IMR-90 (cell line): Measurements from ENCODE around the gene NTN4. TPM values are rescaled to one million over a fixed set of nuclear protein-coding genes. Genes with fewer than 3 reads are reported as not detected.

Source experiments
- ATAC-seq: fragments of 200-7000 bp; cut with Tn5 transposase; 2 replicates; pipeline ENCODE4 v1.9.1; 2020; ENCODE audit warnings: low read depth, mild to moderate bottlenecking, moderate library complexity
- BruUV-seq: library from RNA; stranded (reverse); fragments of 400-500 nt; replicated peaks from 2 replicates; lab custom pipeline; 2021; lab: Mats Ljungman, UMichigan
- CTCF ChIA-PET: fragments of 300-600 bp; formaldehyde crosslinking; extraction: SDS; loops from one replicate; lab custom pipeline; 2021; ENCODE audit warnings: antibody characterized with exemption; lab: Yijun Ruan, JAX
- POLR2A ChIA-PET: fragments of 300-600 bp; sonication (Branson Sonifier 250); formaldehyde crosslinking; loops from one replicate; lab custom pipeline; 2022; ENCODE audit warnings: antibody characterized with exemption; ENCODE audit not compliant: unreplicated experiment; lab: Charles Lee
- DNase-seq: peaks from one replicate; pipeline ENCODE4 v3.0.0; 2013
- H2AFZ ChIP-seq: replicated peaks from 2 replicates; pipeline ENCODE3; 2013; ENCODE audit warnings: low read length, mild to moderate bottlenecking; ENCODE audit not compliant: poor library complexity
- H2AK5ac ChIP-seq: 2 replicates; pipeline ENCODE4 v1.6.1; 2013; ENCODE audit warnings: low read depth, low read length, inconsistent platforms
- H2AK9ac ChIP-seq: replicated peaks from 2 replicates; pipeline ENCODE3; 2013; ENCODE audit warnings: mild to moderate bottlenecking, low read depth, low read length, moderate library complexity; ENCODE audit not compliant: poor library complexity
- H2BK120ac ChIP-seq: 2 replicates; pipeline ENCODE4 v1.6.1; 2013; ENCODE audit warnings: low read depth, low read length, inconsistent platforms
- H2BK15ac ChIP-seq: 3 replicates; pipeline ENCODE4 v1.6.1; 2013; ENCODE audit warnings: low read depth, low read length, inconsistent platforms
- H2BK20ac ChIP-seq: 2 replicates; pipeline ENCODE4 v1.6.1; 2013; ENCODE audit warnings: low read depth, mild to moderate bottlenecking, inconsistent platforms, low read length, moderate library complexity
- H2BK5ac ChIP-seq: 2 replicates; pipeline ENCODE4 v1.6.1; 2013; ENCODE audit warnings: mild to moderate bottlenecking, low read depth, low read length, inconsistent platforms; ENCODE audit not compliant: poor library complexity, severe bottlenecking
- H3K14ac ChIP-seq: replicated peaks from 2 replicates; pipeline ENCODE4 v1.6.1; 2013; ENCODE audit warnings: low read depth, low read length, inconsistent platforms
- H3K18ac ChIP-seq: 2 replicates; pipeline ENCODE4 v1.6.1; 2013; ENCODE audit warnings: low read depth, low read length, control low read depth
- H3K23ac ChIP-seq: 2 replicates; pipeline ENCODE4 v1.6.1; 2013; ENCODE audit warnings: low read depth, low read length, inconsistent platforms
- H3K27ac ChIP-seq: 2 replicates; pipeline ENCODE4 v1.5.1; 2013; ENCODE audit warnings: mild to moderate bottlenecking, control low read depth, low read length; ENCODE audit not compliant: insufficient read depth
- H3K27me3 ChIP-seq: 2 replicates; pipeline ENCODE4 v1.6.1; 2013; ENCODE audit warnings: low read length; ENCODE audit not compliant: control insufficient read depth, insufficient read depth
- H3K36me3 ChIP-seq: 2 replicates; pipeline ENCODE4 v1.6.1; 2013; ENCODE audit warnings: low read length, mixed read lengths; ENCODE audit not compliant: control insufficient read depth, insufficient read depth
- H3K4ac ChIP-seq: 2 replicates; pipeline ENCODE4 v1.6.1; 2013; ENCODE audit warnings: low read depth, low read length, inconsistent platforms
- H3K4me1 ChIP-seq: 2 replicates; pipeline ENCODE4 v1.6.1; 2013; ENCODE audit warnings: low read length, mixed read lengths; ENCODE audit not compliant: control insufficient read depth, insufficient read depth
- H3K4me2 ChIP-seq: 2 replicates; pipeline ENCODE4 v1.6.1; 2013; ENCODE audit warnings: low read depth, mild to moderate bottlenecking, control low read depth, low read length, moderate library complexity
- H3K4me3 ChIP-seq: 2 replicates; pipeline ENCODE4 v1.5.1; 2013; ENCODE audit warnings: low read depth, mild to moderate bottlenecking, control low read depth, low read length, moderate library complexity; ENCODE audit not compliant: insufficient read depth
- H3K56ac ChIP-seq: 2 replicates; pipeline ENCODE4 v1.6.1; 2013; ENCODE audit warnings: low read length, inconsistent platforms; ENCODE audit not compliant: insufficient read depth; ENCODE audit errors: extremely low read depth
- H3K79me1 ChIP-seq, 2 experiments: 2 replicates each; pipeline ENCODE4 v1.6.1; 2013; ENCODE audit warnings: low read length in 2 of 2, inconsistent platforms in 1 of 2, low read depth in 1 of 2
- H3K9ac ChIP-seq: 2 replicates; pipeline ENCODE4 v1.6.1; 2013; ENCODE audit warnings: low read depth, low read length, control low read depth
- H3K9me1 ChIP-seq: 2 replicates; pipeline ENCODE4 v1.6.1; 2013; ENCODE audit warnings: low read length, inconsistent platforms; ENCODE audit not compliant: insufficient read depth
- H3K9me3 ChIP-seq: 2 replicates; pipeline ENCODE4 v1.6.1; 2013; ENCODE audit warnings: low read length; ENCODE audit not compliant: control insufficient read depth, insufficient read depth
- H4K20me1 ChIP-seq: 2 replicates; pipeline ENCODE4 v1.6.1; 2013; ENCODE audit warnings: low read length, inconsistent platforms; ENCODE audit not compliant: insufficient read depth
- H4K5ac ChIP-seq: 2 replicates; pipeline ENCODE4 v1.6.1; 2013; ENCODE audit warnings: mild to moderate bottlenecking, low read depth, low read length, control low read depth
- H4K8ac ChIP-seq, 2 experiments: 2 replicates each; pipeline ENCODE4 v1.6.1; 2013; ENCODE audit warnings: low read depth in 2 of 2, low read length in 2 of 2, control low read depth in 1 of 2, inconsistent platforms in 1 of 2
- H4K91ac ChIP-seq: 2 replicates; pipeline ENCODE4 v1.6.1; 2013; ENCODE audit warnings: low read depth, low read length, inconsistent platforms; ENCODE audit not compliant: insufficient read depth
- ELK1 ChIP-seq: fragments of 150-350 bp; IDR thresholded peaks from 2 replicates; pipeline ENCODE4 v1.6.1; 2016; ENCODE audit warnings: low read depth, mild to moderate bottlenecking, low read length, moderate library complexity, borderline replicate concordance
- WGBS, 2 experiments: methylation state at CpG; one replicate each; pipeline versions ENCODE4 v1.1.5 to v1.1.7; 2013; ENCODE audit warnings: missing lambda C conversion rate in 2 of 2; ENCODE audit not compliant: insufficient read length in 1 of 2; ENCODE audit errors: extremely low coverage in 2 of 2; 5-methylcytosine and 5-hydroxymethylcytosine counted together
- dilution Hi-C: fragments of 300-500 bp; cut with HindIII; formaldehyde crosslinking; loops from one replicate; pipeline ENCODE4 v1.14.3; 2018; ENCODE audit warnings: low sequenced_read_pairs; ENCODE audit not compliant: unreplicated experiment
- in situ Hi-C: fragments of 300-500 bp; cut with MboI; formaldehyde crosslinking; loops from 3 replicates; pipeline ENCODE4 v1.14.3; 2019; ENCODE audit warnings: low sequenced_read_pairs, inconsistent platforms, mixed read lengths
- intact Hi-C: fragments of 100-400 bp; cut with micrococcal nuclease; formaldehyde crosslinking; loops from 2 replicates; pipeline ENCODE4 v1.10.0; 2022
- polyA plus RNA-seq, 3 experiments: library from polyadenylated mRNA; depleted of rRNA; stranded (reverse); fragments of >200 nt; gene quantifications; 2 replicates each; pipeline ENCODE4 v1.2.3, GENCODE V29; 2012; ENCODE audit warnings: low replicate concordance in 1 of 3
- total RNA-seq: library from RNA; depleted of rRNA; stranded (reverse); fragments of >200 nt; gene quantifications from 2 replicates; pipeline ENCODE4 v1.2.3, GENCODE V29; 2012

NTN4 gene
- total and polyA plus RNA-seq, 2 of the 4 experiments (the other 2 are of a cell fraction), result 54.6 to 56.6 TPM

GRCh38 chr12:95681210-95681765 lies 109.3 kb downstream of the NTN4 start:
- no peak overlapping the region for H3K9ac ChIP-seq
- no peak overlapping the region for H3K4me2 ChIP-seq
- H4K5ac ChIP-seq, result no peak overlapping the region
- no peak overlapping the region for H3K56ac ChIP-seq
- H4K20me1 ChIP-seq, result no peaks in the 10 kb centered on the region
- no CpG with 5 or more reads among the region's 4 CpGs for WGBS, 2 experiments
- H2BK5ac ChIP-seq, result no peak overlapping the region
- DNase-seq, result no peak
- H3K27ac ChIP-seq, result no peak overlapping the region
- peaks cover 20% of the 10 kb centered on the region for H3K36me3 ChIP-seq
- H3K79me1 ChIP-seq, result 0 out of 4 replicates have a peak, but pooled peaks cover 0 to 2% of the 10 kb centered on the region in 2 experiments
- no peak overlapping the region for H2AK5ac ChIP-seq
- BruUV-seq, result no TSS peak
- no peak for ATAC-seq
- no peak overlapping the region for H2BK120ac ChIP-seq
- H3K27me3 ChIP-seq, result no peaks in the 10 kb centered on the region
- ChIA-PET CTCF (interaction anchor here (0.9 kb wide), 1 partner anchor 78 kb away, joined by 3 read pairs; no protein-coding TSS in a partner anchor), POLR2A (no interaction called here)
- H3K18ac ChIP-seq, result no peak overlapping the region
- in situ Hi-C loops, result no loop called here
- H2BK20ac ChIP-seq, result no peak overlapping the region
- no peak for TF ChIP-seq ELK1
- no peak overlapping the region for H2AK9ac ChIP-seq
- H3K9me1 ChIP-seq, result peaks cover 5% of the 10 kb centered on the region
- H3K23ac ChIP-seq, result no peak overlapping the region
- H3K9me3 ChIP-seq, result no peaks in the 10 kb centered on the region
- intact Hi-C loops, result no loop called here
- H4K91ac ChIP-seq, result no peak overlapping the region
- no peak overlapping the region for H2AFZ ChIP-seq
- no peak overlapping the region for H4K8ac ChIP-seq
- no peak overlapping the region for H3K4me3 ChIP-seq
- dilution Hi-C loops, result no loop called here
- no peaks in the 10 kb centered on the region for H3K4me1 ChIP-seq
- H3K4ac ChIP-seq, result no peak overlapping the region
- H3K14ac ChIP-seq, result no peak overlapping the region
- H2BK15ac ChIP-seq, result no peak overlapping the region
